Measurements from ENCODE around the gene LRRC56.
A peak's percentile ranks its signal among the peaks of the same experiment; 100 is the strongest.
"Not testable (repeated sequence)": the region's sequence is repeated elsewhere in the genome, so short reads cannot be mapped to it uniquely, and the experiment has no call there.

Gene LRRC56

DNA sequence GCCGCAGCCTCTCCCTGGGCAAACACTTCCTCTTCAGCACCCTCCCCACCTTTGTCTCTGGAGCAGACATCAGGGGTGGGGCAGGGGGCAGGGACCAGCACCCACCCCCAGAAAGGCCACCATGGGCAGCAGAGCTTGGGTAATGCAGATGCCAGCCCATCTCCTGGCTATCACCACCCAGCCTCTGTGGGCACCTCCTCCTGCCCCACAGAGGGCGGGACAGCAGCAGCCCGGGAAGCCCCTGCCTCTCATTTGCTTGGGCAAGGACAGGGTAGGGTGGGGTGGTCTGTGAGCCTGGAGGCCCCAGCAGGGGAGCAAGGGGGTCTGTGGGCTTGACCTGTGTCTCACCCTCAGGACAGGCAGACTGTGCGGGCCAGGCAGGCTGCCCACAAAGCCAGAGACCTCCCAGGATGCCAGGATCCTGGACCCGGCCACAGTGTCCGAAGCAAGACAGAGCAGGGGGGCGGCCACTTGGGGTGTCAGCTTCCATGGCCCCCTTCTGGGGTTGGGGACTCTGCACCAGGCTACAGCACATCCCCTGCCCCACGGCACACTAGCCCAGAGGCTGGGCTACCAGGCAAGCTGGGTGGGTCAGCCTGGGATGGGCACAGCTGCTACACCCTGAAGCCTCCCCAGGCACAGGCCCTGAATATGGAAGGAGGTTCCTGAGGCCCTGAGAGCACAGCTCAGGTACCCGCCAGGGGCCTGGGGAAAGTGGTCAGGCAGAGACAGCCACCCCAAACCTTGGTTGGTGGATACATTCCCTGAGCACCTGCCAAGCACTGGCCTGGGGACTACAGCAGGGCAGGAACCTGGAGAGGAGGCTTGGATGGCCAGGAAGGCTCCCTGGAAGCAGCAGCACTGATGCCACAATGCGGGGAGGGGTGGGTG lies 34.8 kb upstream of the LRRC56 start:
- DNase-seq, result no peak

DNA sequence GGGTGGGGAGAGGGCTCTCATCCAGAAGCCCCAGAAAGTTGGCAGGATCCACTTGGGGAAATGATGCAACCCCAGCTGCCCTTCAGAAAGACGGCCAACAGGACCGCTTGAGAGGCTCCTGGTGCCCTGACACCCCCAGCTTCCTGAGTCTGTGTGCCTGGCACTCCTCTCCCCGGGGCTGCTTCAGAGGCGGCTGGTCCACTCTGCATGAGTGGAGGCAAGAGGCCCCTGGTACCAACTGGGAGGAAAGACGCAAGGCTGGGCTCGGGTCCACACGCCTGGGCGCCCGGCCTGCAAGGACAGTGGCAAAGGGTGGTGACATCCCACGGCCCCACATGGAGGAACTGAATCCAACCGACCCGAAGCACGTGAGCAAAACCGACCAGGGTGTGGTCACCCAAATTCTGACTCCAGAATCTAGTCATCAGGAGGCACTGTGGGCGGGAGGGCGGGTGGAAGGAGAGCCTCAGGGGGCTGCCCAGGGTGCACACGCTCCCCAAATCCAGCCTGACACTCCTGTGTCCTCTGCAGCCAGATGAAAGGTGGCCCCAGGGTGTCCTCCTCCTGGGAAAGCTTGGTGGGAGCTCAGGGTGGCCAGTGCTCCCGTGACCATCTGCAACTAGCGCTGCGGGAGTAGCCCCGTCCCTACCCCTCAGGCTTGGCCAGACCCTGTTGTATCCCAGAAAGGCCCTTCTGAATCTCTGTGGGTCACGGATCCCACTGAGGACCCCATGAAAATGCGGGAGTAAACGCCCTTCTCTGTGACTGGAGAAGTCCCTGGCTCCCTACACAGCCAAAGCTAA lies 33.9 kb upstream of the LRRC56 start:
- peak; percentile 47 for DNase-seq

DNA sequence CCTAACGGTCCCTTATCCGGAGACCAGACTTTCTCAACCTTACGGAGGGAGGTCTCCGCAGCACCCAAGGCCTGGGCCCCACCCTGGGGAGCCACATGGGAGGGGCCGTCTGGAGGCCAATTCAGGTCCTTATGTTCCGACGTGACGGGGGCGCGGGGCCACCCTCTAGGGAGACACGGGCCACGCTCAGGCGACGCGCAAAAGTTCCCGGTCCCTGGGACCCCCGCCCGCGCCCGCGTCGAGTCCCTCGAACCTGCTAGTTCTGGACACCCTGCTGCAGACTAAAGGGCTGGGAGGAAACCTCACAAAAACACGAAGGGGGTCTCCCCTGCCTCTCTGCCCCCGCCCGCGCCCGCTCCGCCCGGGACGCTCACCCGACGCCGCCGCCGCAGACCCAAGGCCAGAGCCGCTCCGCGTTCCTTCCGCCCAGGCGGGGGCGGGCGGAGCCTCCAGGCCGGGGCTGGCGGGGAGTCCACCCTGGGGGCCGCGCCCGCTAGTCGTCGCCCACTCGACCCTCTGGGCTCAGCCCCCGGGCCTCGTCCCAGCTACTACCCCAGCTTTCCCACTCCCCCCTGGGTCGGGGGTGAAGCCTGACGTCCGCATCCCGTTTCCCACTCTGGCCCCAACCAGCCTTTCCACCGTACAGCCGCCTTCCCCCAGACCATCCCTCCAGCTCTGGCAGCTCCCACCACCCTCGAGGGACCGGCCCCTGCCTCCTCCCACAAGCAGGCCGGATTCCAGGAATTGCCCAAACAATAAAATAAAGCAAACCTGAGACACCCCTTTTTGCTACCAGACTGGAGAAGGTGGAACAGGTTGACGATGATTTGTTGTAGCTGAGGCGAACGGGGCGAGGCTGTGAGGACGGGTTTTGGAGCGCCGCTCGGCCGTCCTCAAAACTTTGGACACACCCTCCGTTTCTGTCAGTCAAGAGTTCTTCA lies 33.0 kb upstream of the LRRC56 start:
- peak; percentile 32 for DNase-seq

GRCh38 chr11:504994-505344 lies 32.4 kb upstream of the LRRC56 start:
- DNase-seq, result no peak

- DNase-seq, result peak; percentile 99
These were observed 30.9 kb upstream of the LRRC56 start for GRCh38 chr11:506238-506994.

DNA sequence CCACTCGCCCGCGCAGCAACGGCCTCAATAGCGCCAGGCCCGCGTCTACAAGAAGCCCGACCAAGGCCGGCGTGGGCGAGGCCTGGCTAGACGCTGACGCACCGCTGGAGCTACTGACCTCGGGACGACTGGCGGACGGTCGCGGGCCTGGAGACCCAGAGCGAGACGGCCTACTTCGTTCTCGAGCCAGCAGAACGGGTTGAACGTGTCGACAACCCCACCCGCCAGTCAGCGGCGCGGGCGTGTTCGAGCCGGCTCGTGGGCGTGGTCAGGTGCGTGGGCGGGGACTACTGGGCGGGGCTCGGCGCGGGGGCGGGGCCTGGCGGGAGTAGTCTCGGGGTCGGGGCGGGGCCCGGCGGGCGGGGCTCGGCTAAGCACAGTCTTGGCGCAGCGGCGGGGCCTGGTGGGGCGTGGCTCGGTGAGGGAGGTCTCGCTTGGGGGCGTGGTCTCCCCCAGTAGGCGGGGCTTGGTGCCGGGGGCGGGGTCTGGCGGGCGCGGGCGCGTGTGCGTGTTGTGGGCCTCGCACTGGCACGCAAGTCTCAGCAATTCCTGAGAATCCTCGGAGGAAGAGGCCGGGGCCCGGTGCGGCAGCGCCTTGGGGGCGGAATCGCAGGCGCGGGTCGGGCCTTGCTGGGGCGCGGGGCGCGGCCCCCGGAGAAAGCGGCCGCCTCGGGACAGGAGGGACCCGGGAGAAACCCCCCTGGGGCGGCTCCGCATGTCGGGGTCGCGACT lies 30.2 kb upstream of the LRRC56 start, which contains the start of gene RNH1:
Gene RNH1, minus strand, starts transcription at position 248 of the 732 bp plus-strand sequence. CDS start 5,080 bp downstream, outside the sequence.
- DNase-seq, result peak; percentile 100

GRCh38 chr11:507727-508515 lies 29.4 kb upstream of the LRRC56 start:
- DNase-seq, result no peak

- DNase-seq, result no peak
These were observed 28.4 kb upstream of the LRRC56 start for GRCh38 chr11:508956-509355.

DNA sequence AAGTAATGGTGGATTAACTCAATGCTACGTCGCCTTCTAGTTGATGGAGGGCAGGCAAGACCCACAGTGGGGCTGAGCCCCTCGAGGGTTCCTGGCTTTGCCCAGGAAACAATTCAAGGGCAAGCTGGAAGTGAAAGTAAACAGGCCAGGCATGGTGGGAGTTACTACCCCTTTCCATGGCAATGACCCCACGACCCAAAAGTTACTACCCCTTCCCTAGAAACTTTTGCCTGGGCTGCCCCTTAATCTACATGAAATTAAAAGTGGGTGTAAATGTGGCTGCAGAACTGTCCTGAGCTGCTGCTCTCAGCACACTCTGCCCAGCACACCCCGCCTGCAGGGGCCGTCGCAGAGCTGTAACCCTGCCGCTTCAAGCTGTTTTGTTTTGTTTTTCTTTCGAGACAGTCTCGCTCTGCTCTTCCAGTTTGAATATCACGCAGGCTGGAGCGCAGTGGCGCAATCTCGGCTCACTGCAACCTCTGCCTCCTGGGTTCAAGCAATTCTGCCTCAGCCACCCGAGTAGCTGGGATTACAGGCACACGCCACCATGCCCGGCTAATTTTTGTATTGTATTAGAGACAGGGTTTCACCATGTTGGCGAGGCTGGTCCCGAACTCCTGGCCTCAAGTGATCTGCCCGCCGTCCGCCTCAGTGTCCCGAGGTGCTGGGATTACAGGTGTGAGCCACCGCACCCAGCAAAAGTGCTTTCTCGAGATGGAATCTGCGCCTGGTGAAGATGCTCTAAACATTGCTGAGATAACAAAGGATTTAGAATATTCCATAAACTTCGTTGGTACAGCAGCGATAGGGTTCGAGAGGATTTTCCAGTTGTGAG lies 24.3 kb upstream of the LRRC56 start:
- no peak for DNase-seq

GRCh38 chr11:514606-515005 lies 22.7 kb upstream of the LRRC56 start:
- no peak for DNase-seq

- no peak for DNase-seq
These were observed 22.2 kb upstream of the LRRC56 start for GRCh38 chr11:515131-515530.

DNA sequence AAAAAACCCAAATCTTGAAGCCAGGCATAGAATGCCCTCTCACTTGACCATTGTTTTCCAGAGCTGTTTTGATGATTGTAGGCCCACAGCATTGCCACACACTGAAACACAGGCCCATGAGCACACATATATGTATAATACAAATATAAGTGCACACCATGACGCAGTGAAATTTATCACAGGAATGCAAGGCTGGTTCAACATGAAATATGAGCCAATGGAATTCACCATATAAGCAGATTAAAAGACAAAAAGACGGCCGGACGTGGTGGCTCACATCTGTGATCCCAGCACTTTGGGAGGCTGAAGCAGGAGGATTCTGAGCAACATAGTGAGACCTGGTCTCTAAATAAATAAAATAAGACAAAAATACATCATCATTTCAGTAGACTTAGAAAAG lies 20.9 kb upstream of the LRRC56 start:
- DNase-seq, result no peak

GRCh38 chr11:516918-517685 lies 20.2 kb upstream of the LRRC56 start:
- DNase-seq, result not testable (repeated sequence)

- peak; percentile 90 for DNase-seq
These were observed 18.7 kb upstream of the LRRC56 start for GRCh38 chr11:518463-519202.

GRCh38 chr11:520428-521176 lies 16.7 kb upstream of the LRRC56 start:
- peak; percentile 27 for DNase-seq

- no peak for DNase-seq
These were observed 16.1 kb upstream of the LRRC56 start for GRCh38 chr11:521177-521688.

- DNase-seq, result no peak
These were observed 11.1 kb upstream of the LRRC56 start for GRCh38 chr11:526192-526591.

All from activated CD4-positive, alpha-beta T cell treated with anti-CD3 and anti-CD28 coated beads for 48 hours (primary cell).